ENCODE data around the gene LY6G6F. TPM values are rescaled to one million over a fixed set of nuclear protein-coding genes. Genes with fewer than 3 reads are reported as not detected.

The LY6G6F gene
- total and polyA plus RNA-seq, 2 of the 13 experiments (the other 11 are each of a cell fraction or from before 2014, with no cell fraction given) = not detected

DNA sequence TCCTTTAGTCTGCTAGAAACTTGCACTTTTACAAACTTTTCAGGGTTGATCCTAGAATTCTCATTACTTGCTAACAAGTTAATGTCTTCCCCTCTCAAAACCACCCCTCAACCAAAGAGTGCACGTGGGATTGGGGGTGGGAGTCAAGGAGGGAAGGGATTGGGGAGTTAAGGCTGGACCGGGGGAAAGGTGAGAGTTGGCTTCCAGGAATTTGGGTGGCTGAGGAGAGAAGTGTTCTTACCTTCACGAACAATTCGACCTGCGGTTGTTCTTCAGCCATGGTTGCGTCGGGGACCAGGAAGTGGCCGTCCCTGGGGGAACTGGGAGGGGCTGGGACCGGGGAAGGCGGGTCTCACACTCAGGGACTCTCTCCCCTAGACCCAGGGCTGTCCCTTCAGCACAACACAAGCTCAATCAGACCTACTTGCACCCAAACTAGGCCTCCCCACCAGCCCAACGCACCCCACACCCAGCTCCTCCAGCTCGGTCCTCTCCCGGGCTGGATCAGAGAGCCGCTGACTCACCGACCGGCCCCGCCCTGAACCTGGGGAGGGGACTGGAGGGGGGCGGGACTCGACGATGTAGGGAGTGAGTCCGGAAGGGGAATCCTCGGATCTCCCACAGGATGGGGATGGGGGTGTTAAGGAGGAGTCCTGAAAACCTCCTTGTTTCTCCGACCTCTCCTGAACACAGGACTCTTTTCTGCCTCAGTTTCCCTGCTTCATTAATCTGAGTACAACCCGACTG is 29.5 kb downstream of the LY6G6F start, which contains the start of gene CLIC1 (continued):
- TF ChIP-seq SKI (IDR thresholded peaks at IDR 0.05; ENCODE audit: partially characterized antibody) (no peak), ZNF10 (CRISPR knock-in tag; IDR thresholded peaks at IDR 0.05; ENCODE audit: borderline replicate concordance, low read depth) (no peak), KMT2B (CRISPR knock-in tag; IDR thresholded peaks at IDR 0.05) (peak; percentile 55; the same call in 1 of the 2 replicates), PHF21A (CRISPR knock-in tag; IDR thresholded peaks at IDR 0.05) (peak; percentile 62), THAP11 (CRISPR knock-in tag; IDR thresholded peaks at IDR 0.05) (peak; percentile 78), BORCS8-MEF2B (CRISPR knock-in tag; IDR thresholded peaks at IDR 0.05) (peak; percentile 89), ZNF552 (CRISPR knock-in tag; IDR thresholded peaks at IDR 0.05; ENCODE audit: borderline replicate concordance) (peak; percentile 49; the same call in 1 of the 2 replicates), CEBPB (IDR thresholded peaks at IDR 0.05; ENCODE audit: borderline replicate concordance, low read depth, low read length) (no peak), ZSCAN31 (CRISPR knock-in tag; IDR thresholded peaks at IDR 0.05; ENCODE audit: low read depth) (no peak), SOX13 (IDR thresholded peaks at IDR 0.05) (0 out of 2 replicates have a peak, but pooled peaks have one; percentile 45), SOX13 (CRISPR knock-in tag; conservative IDR thresholded peaks at IDR 0.05 in 1 of 2, IDR thresholded peaks at IDR 0.05 in 1 of 2) (peak in 1 of 2 experiments; percentile 74; a peak in 2 of 4 replicates), ZBTB20 (CRISPR knock-in tag; IDR thresholded peaks at IDR 0.05; ENCODE audit: borderline replicate concordance, low read depth) (peak; percentile 51; the same call in 1 of the 2 replicates)
- TF ChIP-seq, protein P1, sequence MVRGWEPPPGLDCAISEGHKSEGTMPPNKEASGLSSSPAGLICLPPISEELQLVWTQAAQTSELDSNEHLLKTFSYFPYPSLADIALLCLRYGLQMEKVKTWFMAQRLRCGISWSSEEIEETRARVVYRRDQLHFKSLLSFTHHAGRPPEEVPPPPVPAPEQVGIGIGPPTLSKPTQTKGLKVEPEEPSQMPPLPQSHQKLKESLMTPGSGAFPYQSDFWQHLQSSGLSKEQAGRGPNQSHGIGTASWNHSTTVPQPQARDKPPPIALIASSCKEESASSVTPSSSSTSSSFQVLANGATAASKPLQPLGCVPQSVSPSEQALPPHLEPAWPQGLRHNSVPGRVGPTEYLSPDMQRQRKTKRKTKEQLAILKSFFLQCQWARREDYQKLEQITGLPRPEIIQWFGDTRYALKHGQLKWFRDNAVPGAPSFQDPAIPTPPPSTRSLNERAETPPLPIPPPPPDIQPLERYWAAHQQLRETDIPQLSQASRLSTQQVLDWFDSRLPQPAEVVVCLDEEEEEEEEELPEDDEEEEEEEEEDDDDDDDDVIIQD (CRISPR knock-in tag; IDR thresholded peaks at IDR 0.05; ENCODE audit: low read depth) = peak; percentile 82; the same call in 1 of the 2 replicates
- TF ChIP-seq, protein P2, sequence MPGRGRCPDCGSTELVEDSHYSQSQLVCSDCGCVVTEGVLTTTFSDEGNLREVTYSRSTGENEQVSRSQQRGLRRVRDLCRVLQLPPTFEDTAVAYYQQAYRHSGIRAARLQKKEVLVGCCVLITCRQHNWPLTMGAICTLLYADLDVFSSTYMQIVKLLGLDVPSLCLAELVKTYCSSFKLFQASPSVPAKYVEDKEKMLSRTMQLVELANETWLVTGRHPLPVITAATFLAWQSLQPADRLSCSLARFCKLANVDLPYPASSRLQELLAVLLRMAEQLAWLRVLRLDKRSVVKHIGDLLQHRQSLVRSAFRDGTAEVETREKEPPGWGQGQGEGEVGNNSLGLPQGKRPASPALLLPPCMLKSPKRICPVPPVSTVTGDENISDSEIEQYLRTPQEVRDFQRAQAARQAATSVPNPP (CRISPR knock-in tag; IDR thresholded peaks at IDR 0.05) = no peak
- TF ChIP-seq, protein P3, sequence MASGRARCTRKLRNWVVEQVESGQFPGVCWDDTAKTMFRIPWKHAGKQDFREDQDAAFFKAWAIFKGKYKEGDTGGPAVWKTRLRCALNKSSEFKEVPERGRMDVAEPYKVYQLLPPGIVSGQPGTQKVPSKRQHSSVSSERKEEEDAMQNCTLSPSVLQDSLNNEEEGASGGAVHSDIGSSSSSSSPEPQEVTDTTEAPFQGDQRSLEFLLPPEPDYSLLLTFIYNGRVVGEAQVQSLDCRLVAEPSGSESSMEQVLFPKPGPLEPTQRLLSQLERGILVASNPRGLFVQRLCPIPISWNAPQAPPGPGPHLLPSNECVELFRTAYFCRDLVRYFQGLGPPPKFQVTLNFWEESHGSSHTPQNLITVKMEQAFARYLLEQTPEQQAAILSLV (CRISPR knock-in tag; IDR thresholded peaks at IDR 0.05; ENCODE audit: borderline replicate concordance) = no peak
- TF ChIP-seq, protein P4, sequence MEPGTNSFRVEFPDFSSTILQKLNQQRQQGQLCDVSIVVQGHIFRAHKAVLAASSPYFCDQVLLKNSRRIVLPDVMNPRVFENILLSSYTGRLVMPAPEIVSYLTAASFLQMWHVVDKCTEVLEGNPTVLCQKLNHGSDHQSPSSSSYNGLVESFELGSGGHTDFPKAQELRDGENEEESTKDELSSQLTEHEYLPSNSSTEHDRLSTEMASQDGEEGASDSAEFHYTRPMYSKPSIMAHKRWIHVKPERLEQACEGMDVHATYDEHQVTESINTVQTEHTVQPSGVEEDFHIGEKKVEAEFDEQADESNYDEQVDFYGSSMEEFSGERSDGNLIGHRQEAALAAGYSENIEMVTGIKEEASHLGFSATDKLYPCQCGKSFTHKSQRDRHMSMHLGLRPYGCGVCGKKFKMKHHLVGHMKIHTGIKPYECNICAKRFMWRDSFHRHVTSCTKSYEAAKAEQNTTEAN (CRISPR knock-in tag; conservative IDR thresholded peaks at IDR 0.05) = no peak
- TF ChIP-seq, protein P5, sequence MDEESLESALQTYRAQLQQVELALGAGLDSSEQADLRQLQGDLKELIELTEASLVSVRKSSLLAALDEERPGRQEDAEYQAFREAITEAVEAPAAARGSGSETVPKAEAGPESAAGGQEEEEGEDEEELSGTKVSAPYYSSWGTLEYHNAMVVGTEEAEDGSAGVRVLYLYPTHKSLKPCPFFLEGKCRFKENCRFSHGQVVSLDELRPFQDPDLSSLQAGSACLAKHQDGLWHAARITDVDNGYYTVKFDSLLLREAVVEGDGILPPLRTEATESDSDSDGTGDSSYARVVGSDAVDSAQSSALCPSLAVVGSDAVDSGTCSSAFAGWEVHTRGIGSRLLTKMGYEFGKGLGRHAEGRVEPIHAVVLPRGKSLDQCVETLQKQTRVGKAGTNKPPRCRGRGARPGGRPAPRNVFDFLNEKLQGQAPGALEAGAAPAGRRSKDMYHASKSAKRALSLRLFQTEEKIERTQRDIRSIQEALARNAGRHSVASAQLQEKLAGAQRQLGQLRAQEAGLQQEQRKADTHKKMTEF (CRISPR knock-in tag; IDR thresholded peaks at IDR 0.05) = peak; percentile 93
- TF ChIP-seq, protein P6, sequence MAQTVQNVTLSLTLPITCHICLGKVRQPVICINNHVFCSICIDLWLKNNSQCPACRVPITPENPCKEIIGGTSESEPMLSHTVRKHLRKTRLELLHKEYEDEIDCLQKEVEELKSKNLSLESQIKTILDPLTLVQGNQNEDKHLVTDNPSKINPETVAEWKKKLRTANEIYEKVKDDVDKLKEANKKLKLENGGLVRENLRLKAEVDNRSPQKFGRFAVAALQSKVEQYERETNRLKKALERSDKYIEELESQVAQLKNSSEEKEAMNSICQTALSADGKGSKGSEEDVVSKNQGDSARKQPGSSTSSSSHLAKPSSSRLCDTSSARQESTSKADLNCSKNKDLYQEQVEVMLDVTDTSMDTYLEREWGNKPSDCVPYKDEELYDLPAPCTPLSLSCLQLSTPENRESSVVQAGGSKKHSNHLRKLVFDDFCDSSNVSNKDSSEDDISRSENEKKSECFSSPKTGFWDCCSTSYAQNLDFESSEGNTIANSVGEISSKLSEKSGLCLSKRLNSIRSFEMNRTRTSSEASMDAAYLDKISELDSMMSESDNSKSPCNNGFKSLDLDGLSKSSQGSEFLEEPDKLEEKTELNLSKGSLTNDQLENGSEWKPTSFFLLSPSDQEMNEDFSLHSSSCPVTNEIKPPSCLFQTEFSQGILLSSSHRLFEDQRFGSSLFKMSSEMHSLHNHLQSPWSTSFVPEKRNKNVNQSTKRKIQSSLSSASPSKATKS (CRISPR knock-in tag; IDR thresholded peaks at IDR 0.05) = no peak
